ENCODE results near the gene FBRSL1.

DNA sequence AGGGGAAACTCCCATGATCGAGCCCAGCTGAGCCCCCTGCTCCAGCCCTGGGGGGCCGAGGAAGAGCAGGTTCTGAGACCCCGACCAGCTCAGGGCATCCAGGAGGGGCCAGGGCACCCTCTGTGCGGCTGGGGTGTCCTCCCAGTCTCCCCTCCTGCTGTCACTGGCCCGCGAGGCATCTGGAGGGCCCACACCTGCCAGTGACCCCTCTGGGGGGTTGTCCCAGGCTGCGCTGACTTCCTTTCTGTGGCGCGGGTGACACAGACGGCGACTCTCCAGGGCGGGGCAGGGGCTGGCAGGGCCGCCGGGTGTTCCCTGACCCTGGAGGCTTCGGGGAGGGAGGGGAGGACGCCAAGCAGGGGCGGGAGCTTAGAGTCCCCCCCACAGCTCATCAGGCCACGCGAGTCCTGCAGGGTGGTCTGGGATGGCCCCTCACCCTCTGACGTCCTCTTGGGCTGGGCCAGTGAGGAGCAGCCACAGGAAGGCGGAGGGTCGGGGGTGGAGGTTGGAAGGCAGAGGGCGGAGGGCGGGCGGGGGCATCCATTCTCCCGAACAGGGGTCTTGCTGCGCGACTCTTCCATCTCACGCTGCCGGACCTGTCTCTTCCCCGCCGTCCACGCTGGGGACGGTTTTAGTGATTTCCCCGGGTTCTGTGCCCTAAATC, 38.6 kb upstream of the FBRSL1 start:
- TF ChIP-seq, protein P1, sequence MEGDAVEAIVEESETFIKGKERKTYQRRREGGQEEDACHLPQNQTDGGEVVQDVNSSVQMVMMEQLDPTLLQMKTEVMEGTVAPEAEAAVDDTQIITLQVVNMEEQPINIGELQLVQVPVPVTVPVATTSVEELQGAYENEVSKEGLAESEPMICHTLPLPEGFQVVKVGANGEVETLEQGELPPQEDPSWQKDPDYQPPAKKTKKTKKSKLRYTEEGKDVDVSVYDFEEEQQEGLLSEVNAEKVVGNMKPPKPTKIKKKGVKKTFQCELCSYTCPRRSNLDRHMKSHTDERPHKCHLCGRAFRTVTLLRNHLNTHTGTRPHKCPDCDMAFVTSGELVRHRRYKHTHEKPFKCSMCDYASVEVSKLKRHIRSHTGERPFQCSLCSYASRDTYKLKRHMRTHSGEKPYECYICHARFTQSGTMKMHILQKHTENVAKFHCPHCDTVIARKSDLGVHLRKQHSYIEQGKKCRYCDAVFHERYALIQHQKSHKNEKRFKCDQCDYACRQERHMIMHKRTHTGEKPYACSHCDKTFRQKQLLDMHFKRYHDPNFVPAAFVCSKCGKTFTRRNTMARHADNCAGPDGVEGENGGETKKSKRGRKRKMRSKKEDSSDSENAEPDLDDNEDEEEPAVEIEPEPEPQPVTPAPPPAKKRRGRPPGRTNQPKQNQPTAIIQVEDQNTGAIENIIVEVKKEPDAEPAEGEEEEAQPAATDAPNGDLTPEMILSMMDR (IDR thresholded peaks at IDR 0.05), result no peak
- TF ChIP-seq POLR2AphosphoS5 (IDR thresholded peaks at IDR 0.05), result no peak

Data from sigmoid colon (tissue), 4 donors.